Subcutaneous abdominal adipose tissue (tissue), 5 donors: ENCODE measurements around the gene FLAD1.

Source experiments
- H3K27ac ChIP-seq: one replicate; pipeline ENCODE4 v1.7.0; 2013; ENCODE audit warnings: low read depth, mild to moderate bottlenecking, inconsistent platforms, low read length, moderate library complexity
- H3K27me3 ChIP-seq, 5 donors: one replicate each; pipeline ENCODE4 v1.7.0; 2013; ENCODE audit warnings: low read length in 5 of 5, inconsistent platforms in 1 of 5; ENCODE audit not compliant: control insufficient read depth in 5 of 5, insufficient read depth in 4 of 5
- H3K36me3 ChIP-seq, 5 donors: one replicate each; pipeline ENCODE4 v1.7.0; 2013; ENCODE audit warnings: low read length in 5 of 5; ENCODE audit not compliant: control insufficient read depth in 5 of 5, insufficient read depth in 5 of 5
- H3K4me1 ChIP-seq, 5 donors: one replicate each; pipeline ENCODE4 v1.7.0; 2013; ENCODE audit warnings: low read length in 5 of 5, mild to moderate bottlenecking in 3 of 5, moderate library complexity in 1 of 5; ENCODE audit not compliant: control insufficient read depth in 5 of 5, insufficient read depth in 5 of 5
- H3K4me3 ChIP-seq, 5 donors: one replicate each; pipeline ENCODE4 v1.7.0; 2013; ENCODE audit warnings: low read length in 5 of 5, low read depth in 1 of 5
- H3K9ac ChIP-seq, 5 donors: one replicate each; pipeline ENCODE4 v1.7.0; 2013; ENCODE audit warnings: low read length in 5 of 5, mild to moderate bottlenecking in 4 of 5, moderate library complexity in 3 of 5
- H3K9me3 ChIP-seq, 5 donors: one replicate each; pipeline ENCODE4 v1.7.0; 2013; ENCODE audit warnings: low read length in 5 of 5; ENCODE audit not compliant: control insufficient read depth in 5 of 5
- donor health status: healthy.
- donor health status: healthy.
- donor health status: healthy.
- donor health status: healthy.
- donor health status: healthy.

The FLAD1 gene

GRCh38 chr1:155015527-155016230 lies 32.5 kb downstream of the FLAD1 start:
- H3K9me3 ChIP-seq = no peaks in the 10 kb centered on the region
- peaks cover 7 to 63% (median 54%) of the 10 kb centered on the region in 5 donors for H3K4me1 ChIP-seq
- no peak overlapping the region for H3K4me3 ChIP-seq
- H3K36me3 ChIP-seq = peaks cover 0 to 33% (median 21%) of the 10 kb centered on the region in 5 donors
- no peak overlapping the region for H3K9ac ChIP-seq
- no peaks in the 10 kb centered on the region for H3K27me3 ChIP-seq
- H3K27ac ChIP-seq = peak overlapping the region; percentile 96

- Histone ChIP-seq H3K9me3 (no peaks in the 10 kb centered on the region), H3K27me3 (no peaks in the 10 kb centered on the region), H3K27ac (peak overlapping the region; percentile 96), H3K36me3 (peaks cover 0 to 29% (median 21%) of the 10 kb centered on the region in 5 donors), H3K9ac (peak overlapping the region in 4 of 5 donors; percentile 65 to 77 (median 66)), H3K4me1 (peaks cover 7 to 56% (median 48%) of the 10 kb centered on the region in 5 donors), H3K4me3 (peak overlapping the region in 1 of 5 donors; percentile 62)
Observed at GRCh38 chr1:155016231-155016831, 33.2 kb downstream of the FLAD1 start.

DNA sequence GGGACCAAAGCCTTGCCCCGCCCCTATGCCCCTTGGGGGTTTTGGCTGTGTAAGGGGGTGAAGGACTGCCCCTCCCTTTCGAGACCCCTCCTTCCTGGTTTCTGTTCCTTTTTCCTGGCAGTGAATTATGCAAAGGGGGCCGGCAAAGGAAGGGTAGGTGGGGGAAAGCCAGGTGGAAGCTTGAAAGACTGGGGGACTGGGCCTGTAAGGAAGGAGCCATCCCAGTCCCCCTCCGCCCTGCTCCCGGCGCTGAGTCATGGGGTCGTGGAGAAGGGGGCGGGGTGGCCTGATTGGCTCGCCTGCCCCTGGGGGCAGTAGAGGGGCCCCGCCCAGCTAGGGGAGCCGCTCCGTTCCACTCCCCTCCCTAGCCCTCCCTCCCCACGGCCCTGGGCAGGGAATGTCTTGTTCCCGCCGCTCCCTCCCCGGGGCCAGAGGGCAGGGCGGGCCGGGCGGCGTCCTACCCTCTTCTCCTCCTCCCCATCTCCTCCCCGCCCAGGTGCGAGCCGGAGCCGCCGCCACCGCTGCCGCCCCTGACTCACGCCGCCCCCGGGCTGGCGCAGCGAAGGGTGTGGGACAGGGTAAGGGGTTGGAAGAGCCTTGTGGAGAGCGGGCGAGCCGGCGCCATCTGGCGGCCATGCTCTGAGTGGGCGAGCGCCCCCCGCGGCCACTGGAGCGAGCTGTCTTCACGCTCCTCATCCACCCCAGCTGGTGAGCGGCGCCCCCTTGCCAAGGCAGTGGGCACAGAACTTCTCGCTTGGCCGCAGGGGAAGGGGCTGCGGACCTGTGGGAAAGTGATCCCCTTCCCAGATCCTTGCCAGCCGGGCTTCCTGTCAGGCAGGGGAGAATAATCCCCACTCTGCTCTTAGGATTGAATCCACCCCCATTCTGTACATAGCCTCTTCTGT lies 34.1 kb downstream of the FLAD1 start:
- Histone ChIP-seq H3K4me3 (peak overlapping the region in 4 of 5 donors; percentile 51 to 62 (median 56)), H3K9ac (peak overlapping the region in 4 of 5 donors; percentile 65 to 77 (median 66)), H3K27me3 (no peaks in the 10 kb centered on the region), H3K9me3 (no peaks in the 10 kb centered on the region), H3K27ac (peak overlapping the region; percentile 96), H3K4me1 (peaks cover 2 to 47% (median 38%) of the 10 kb centered on the region in 5 donors), H3K36me3 (peaks cover 0 to 29% (median 21%) of the 10 kb centered on the region in 5 donors)

DNA sequence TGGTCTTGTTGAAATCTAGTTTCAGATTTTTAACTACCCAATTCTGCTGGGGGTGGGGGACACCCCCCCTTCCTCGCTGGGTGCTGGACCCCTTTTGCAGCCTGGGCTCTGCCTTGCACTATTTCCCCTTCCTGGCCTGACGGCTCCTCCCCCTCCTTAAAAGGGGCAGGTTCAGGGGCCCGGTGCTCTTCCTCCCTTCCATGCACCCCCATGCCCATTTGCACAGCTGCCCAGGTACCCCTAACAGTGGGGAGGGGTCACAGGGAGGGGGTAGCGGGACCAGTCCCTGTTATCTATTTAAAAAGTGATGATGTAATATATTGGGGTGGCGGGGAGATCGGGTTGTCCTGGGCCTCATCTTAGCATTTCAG lies 34.8 kb downstream of the FLAD1 start:
- peaks cover 0 to 40% (median 32%) of the 10 kb centered on the region in 5 donors for H3K4me1 ChIP-seq
- H3K9me3 ChIP-seq = no peaks in the 10 kb centered on the region
- peak overlapping the region in 4 of 5 donors; percentile 58 to 77 (median 66) for H3K9ac ChIP-seq
- no peaks in the 10 kb centered on the region for H3K27me3 ChIP-seq
- peak overlapping the region; percentile 96 for H3K27ac ChIP-seq
- H3K36me3 ChIP-seq = peaks cover 0 to 29% (median 21%) of the 10 kb centered on the region in 5 donors
- H3K4me3 ChIP-seq = peak overlapping the region in 4 of 5 donors; percentile 51 to 62 (median 56)

DNA sequence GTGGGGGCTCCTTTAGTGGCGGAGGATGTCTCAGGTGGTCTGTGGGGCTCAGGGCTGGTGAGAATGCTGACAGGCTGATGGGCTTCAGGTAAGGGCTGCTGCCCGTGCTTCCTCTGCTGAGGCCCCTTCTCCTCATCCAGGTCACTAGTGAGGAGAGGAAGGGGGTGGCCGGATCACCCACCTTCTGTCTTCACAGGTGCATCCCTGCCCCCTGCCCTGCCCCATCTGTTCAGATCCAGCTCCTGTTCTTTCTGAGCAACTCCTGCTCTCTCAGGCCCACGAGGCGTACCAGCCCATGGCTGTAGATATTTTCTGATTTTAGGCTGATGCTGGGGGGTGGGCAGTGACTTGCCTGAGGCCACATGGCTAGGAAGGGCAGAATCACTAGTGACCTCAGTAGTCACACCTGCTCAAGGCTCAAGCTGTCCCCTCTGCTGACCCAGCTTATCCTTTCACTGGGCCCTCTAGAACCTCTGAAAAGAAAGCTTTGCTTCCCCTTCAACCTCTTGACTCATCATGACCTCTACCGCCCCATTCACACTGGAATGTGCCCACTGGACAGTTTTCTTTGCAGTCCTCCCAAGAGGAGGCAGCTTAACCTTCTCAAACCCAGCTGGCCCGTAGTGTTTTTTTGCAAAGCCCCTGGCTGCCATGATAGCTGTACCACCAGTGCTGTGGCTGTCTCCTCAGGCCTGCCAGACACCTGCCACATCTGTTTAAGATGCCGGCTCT lies 35.6 kb downstream of the FLAD1 start:
- peaks cover 0 to 35% (median 27%) of the 10 kb centered on the region in 5 donors for H3K4me1 ChIP-seq
- H3K4me3 ChIP-seq = peak overlapping the region in 1 of 5 donors; percentile 9
- peak overlapping the region; percentile 96 for H3K27ac ChIP-seq
- no peaks in the 10 kb centered on the region for H3K9me3 ChIP-seq
- peaks cover 0 to 29% (median 21%) of the 10 kb centered on the region in 5 donors for H3K36me3 ChIP-seq
- H3K9ac ChIP-seq = peak overlapping the region in 3 of 5 donors; percentile 43 to 66 (median 58)
- no peaks in the 10 kb centered on the region for H3K27me3 ChIP-seq

- Histone ChIP-seq H3K9me3 (no peaks in the 10 kb centered on the region), H3K27me3 (no peaks in the 10 kb centered on the region), H3K9ac (peak overlapping the region in 1 of 5 donors; percentile 58), H3K36me3 (peaks cover 0 to 21% (median 17%) of the 10 kb centered on the region in 5 donors), H3K27ac (no peak overlapping the region), H3K4me3 (no peak overlapping the region), H3K4me1 (peaks cover 0 to 33% (median 27%) of the 10 kb centered on the region in 5 donors)
Observed at GRCh38 chr1:155019377-155020245, 36.5 kb downstream of the FLAD1 start.

GRCh38 chr1:155022136-155022926 lies 39.2 kb downstream of the FLAD1 start:
- Histone ChIP-seq H3K9me3 (no peaks in the 10 kb centered on the region), H3K36me3 (no peaks in the 10 kb centered on the region), H3K27me3 (no peaks in the 10 kb centered on the region), H3K4me1 (peaks cover 0 to 23% (median 19%) of the 10 kb centered on the region in 5 donors), H3K9ac (peak overlapping the region in 1 of 5 donors; percentile 20), H3K4me3 (no peak overlapping the region), H3K27ac (no peak overlapping the region)

GRCh38 chr1:155022927-155023236 lies 39.7 kb downstream of the FLAD1 start:
- no peak overlapping the region for H3K9ac ChIP-seq
- H3K27ac ChIP-seq = no peak overlapping the region
- no peaks in the 10 kb centered on the region for H3K36me3 ChIP-seq
- no peak overlapping the region for H3K4me3 ChIP-seq
- no peaks in the 10 kb centered on the region for H3K27me3 ChIP-seq
- H3K4me1 ChIP-seq = peaks cover 0 to 19% (median 13%) of the 10 kb centered on the region in 5 donors
- no peaks in the 10 kb centered on the region for H3K9me3 ChIP-seq
